ENCODE data around the gene HMGXB4.
"Not testable (repeated sequence)": the region's sequence is repeated elsewhere in the genome, so short reads cannot be mapped to it uniquely, and the experiment has no call there.

The HMGXB4 gene

DNA sequence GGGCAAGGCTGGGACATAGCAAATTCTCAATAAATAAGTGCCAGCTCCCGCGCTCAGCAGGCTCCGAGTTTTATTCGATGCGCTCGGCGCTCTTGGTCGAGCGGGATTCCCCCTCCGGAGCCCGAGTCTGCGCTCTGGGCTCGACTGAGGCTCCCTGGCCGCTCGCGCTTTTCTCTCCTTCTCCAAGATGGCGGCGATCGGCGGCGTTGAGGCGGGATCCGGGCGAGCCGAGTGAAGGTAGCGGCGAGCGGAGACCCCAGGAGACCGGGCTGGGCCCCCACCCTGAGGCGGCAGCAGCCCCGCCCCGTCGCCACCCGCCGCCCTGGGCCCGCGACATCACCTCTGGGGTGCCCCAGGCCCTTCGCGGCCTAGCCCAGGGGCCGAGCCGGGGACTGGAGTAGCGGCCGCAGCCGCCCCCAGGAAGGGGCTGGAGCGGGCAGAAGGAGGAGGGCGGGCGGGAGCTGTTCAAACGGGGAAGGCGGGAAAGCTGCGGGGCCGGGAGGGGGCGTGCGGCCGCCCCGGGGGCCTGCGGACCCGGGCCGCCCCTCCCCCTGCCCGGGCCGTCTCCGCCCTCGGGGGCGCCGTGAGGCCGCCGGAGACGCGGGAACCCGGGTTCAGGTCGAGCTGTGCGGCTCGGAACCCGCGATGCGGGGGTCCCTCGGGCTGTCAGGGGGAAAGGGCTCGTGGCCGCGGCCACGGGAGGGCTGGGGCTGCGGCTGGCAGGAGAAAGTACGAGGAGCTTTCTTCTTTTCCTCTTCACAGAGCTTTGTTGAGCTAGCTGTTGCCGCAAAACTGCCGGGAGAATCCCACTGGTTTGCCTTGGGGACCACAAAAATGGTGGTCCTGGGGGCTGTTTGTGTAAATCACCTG is at the start of gene HMGXB4:
Gene HMGXB4 (plus strand): TSS at position 173 of the 870 bp plus-strand sequence. CDS start 4,898 bp downstream, outside the sequence.
- peak; percentile 70 for DNase-seq (ENCODE audit: low read depth)

- no peak for DNase-seq (ENCODE audit: low read depth)
Observed at GRCh38 chr22:35208003-35208402, 49.3 kb upstream of the HMGXB4 start.

- DNase-seq (ENCODE audit: low read depth) = no peak
Observed at GRCh38 chr22:35209203-35209602, 48.1 kb upstream of the HMGXB4 start.

GRCh38 chr22:35212009-35212408 is 45.3 kb upstream of the HMGXB4 start:
- no peak for DNase-seq (ENCODE audit: low read depth)

DNA sequence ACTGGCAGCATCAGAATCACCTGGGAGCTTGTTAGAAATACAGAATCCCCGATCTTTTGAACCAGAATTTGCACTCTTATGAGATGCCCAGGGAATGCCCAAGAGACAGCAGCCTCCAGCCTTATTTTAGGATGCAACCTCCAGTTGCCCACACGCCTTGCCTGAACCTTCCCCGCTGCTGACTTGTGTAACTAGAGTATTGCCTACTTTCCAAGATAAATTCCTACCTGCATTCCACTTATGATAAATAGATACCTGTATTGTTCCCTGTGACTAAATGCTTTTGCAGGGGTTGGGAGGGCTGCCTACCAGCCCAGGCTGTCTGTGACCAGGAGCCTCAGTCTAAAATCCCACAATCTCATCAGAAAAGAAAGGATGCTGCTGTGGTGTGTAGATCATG is 44.3 kb upstream of the HMGXB4 start:
- DNase-seq (ENCODE audit: low read depth) = no peak

DNA sequence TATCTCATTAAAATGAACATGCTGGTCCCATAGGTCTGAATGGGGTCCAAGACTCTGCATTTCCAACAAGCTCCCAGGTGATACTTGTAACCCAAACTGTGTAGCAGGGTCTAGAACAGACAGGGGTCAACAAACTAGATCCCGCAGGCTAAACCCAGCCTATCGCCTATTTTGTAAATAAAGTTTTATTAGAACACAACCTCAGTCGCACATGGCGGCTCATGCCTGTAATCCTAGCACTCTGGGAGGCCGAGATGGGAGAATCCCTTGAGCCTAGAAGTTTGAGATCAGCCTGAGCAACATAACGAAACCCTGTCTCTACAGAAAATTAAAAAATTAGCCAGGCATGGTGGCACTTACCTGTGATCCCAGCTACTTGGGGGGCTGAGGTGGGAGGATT is 42.3 kb upstream of the HMGXB4 start:
- DNase-seq (ENCODE audit: low read depth) = no peak

- no peak for DNase-seq (ENCODE audit: low read depth)
Observed at GRCh38 chr22:35215993-35216392, 41.3 kb upstream of the HMGXB4 start.

- no peak for DNase-seq (ENCODE audit: low read depth)
Observed at GRCh38 chr22:35217527-35217926, 39.8 kb upstream of the HMGXB4 start.

- no peak for DNase-seq (ENCODE audit: low read depth)
Observed at GRCh38 chr22:35218079-35218478, 39.2 kb upstream of the HMGXB4 start.

DNA sequence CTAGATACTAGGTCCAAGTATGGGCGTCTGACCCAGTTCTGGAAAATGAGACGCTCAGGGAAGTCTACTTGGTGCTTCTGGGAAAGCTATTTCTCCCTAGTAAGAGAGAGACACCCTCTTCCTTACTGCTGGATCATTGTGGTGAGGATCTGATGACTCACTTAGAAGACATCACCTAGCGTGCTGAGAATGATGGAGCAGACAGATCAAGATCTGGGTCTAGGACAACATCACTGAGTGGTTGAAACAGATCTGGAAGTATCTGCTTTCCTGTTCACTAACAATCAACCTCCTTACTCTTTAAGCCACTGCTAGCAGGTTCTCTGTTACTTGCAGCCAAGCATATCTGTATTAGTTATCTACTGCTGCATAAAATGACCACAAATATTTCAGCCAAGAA is 38.3 kb upstream of the HMGXB4 start:
- DNase-seq (ENCODE audit: low read depth) = no peak

GRCh38 chr22:35220221-35220620 is 37.1 kb upstream of the HMGXB4 start:
- no peak for DNase-seq (ENCODE audit: low read depth)

DNA sequence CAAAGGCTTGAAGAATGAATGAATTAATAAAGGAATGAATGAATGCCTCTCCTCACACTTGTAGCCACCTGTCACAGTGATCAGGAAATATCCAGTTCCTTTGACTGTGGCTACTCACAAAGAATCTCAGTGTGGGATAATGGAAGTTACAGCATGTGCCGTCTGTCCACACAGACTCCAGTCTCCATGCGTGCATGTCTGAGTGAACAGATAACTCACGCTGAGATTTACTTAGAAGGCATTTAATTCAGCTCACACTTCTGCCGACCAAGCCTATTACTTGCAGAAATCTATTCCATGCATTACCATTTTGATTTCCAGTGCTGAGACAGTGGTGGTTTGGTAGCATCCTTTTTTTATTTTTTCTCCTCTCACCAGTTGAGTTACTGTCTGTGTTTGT is 32.3 kb upstream of the HMGXB4 start:
- DNase-seq (ENCODE audit: low read depth) = no peak

- DNase-seq (ENCODE audit: low read depth) = no peak
Observed at GRCh38 chr22:35226958-35227647, 30.2 kb upstream of the HMGXB4 start.

DNA sequence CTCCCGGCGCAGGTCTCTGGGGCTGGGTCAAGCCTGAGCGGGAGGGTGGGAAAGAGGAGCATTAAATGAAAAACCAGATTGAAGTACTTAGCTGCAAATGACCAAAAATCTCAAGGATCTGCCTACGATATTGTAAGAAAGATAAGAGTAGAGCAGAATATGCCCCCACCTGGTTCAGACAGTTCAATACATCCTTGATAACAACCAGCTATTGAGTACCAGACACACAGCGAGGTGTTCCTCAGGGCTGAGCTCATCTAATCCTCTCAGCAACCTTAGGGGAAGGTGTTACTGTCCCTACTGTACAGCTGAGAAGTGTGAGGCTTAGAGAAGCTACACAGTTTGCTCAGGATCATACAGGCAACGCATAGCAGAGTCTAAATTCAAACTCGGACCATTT is 27.4 kb upstream of the HMGXB4 start:
- no peak for DNase-seq (ENCODE audit: low read depth)

DNA sequence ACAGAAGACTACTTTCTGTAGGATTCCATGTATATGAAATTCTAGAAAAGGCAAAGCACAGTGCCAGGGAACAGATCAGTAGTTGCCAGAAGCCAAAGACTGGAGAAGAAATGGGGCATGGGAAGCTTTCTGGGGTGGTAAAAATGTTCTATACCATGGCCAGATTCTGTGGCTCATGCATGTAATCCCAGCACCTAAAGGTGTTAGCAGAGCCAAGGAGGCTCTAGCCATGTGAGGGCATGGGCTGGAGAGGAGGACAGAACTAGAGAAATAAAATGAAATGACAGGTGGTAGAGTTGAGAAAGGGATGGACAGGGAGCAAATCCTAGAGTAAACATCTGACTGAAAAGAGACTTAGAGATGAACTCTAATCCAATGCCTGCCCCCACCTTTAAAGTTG is 26.9 kb upstream of the HMGXB4 start:
- no peak for DNase-seq (ENCODE audit: low read depth)

- no peak for DNase-seq (ENCODE audit: low read depth)
Observed at GRCh38 chr22:35230839-35231584, 26.3 kb upstream of the HMGXB4 start.

GRCh38 chr22:35231585-35232084 is 25.7 kb upstream of the HMGXB4 start:
- peak; percentile 33 for DNase-seq (ENCODE audit: low read depth)

DNA sequence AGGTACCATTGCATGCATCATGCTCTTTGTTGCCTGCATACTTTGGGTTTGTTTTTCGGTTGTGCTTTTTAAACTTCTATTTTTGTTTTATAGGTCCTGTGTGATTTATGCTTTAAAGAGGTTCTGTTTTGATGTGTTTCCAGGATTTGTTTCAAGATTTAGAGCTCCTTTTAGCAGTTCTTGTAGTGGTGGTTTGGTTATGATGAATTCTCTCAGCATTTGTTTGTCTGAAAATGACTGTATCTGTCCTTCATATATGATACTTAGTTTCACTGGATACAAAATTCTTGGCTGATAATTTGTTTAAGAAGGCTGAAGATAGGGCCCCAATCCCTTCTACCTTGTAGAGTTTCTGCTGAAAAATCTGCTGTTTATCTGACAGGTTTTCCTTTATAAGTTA is 18.5 kb upstream of the HMGXB4 start:
- DNase-seq (ENCODE audit: low read depth) = not testable (repeated sequence)

- DNase-seq (ENCODE audit: low read depth) = not testable (repeated sequence)
Observed at GRCh38 chr22:35244507-35244906, 12.8 kb upstream of the HMGXB4 start.

DNA sequence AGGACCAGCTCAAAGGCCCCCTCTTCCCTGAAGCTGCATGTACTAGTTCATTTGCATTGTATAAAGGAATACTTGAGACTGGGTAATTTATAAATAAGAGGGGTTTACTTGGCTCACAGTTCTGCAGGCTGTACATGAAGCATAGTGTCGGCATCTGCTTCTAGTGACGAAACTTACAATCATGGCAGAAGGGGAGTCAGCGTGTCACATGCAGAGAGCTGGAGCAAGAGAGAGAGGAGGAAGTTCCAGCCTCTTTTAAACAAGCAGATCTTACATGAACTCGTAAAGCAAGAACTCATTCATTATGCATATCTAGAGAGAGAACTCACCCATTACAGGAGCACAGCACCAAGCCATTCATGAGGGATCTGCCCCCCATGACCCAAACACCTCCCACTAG is 7.1 kb upstream of the HMGXB4 start:
- no peak for DNase-seq (ENCODE audit: low read depth)

DNA sequence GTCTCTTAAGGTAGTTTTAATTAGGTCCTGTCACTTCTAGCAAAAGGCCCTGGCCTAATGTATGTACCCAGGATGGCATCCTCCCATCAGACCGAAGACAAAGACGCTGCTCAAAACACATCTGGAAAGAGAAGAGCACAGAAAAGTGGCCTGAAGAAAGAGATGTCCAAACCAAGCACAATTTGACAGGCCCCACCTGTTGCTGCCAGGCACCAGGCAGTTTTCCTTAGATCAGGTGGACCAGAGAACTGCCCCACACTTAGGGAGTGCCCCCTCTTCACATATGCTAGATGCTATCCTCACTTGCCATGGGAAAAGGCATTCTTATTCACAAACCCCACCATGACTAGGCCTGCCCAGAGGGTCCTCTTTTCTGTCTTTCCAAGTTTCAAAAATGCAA is 3.3 kb upstream of the HMGXB4 start:
- DNase-seq (ENCODE audit: low read depth) = no peak

DNA sequence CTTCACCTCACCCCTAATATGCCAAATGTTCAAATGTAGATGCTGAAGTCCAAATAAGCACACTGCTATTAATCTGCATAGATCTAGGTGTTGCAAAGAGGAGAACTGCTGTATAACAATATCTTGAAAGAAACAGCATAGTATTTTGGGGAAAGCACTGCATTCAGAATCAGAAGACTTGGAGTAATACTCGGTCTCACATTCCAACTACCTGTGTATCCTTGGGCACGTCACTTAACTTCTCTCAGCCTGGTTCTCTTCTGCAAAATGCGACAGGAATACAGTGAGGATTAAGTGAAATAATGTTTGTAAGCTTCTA is 332 bp upstream of the HMGXB4 start:
- DNase-seq (ENCODE audit: low read depth) = no peak

Measured in stimulated activated CD8-positive, alpha-beta memory T cell treated with anti-CD3 and anti-CD28 coated beads, Interleukin-15, amount 100 ng/mL, for 1 hour (primary cell).